ENCODE measurements around the gene EIF1AX.
"Not testable (repeated sequence)": the region's sequence is repeated elsewhere in the genome, so short reads cannot be mapped to it uniquely, and the experiment has no call there.

The EIF1AX gene

GRCh38 chrX:20173313-20173712 is 31.7 kb upstream of the EIF1AX start:
- no peak for DNase-seq
- Histone ChIP-seq H3K36me3 (peaks cover 2% of the 10 kb centered on the region), H3K4me3 (ENCODE audit: low read depth, low read length) (no peak overlapping the region), H3K27me3 (no peaks in the 10 kb centered on the region), H3K4me1 (no peaks in the 10 kb centered on the region), H3K9me3 (no peaks in the 10 kb centered on the region)
- TF ChIP-seq, protein P1, sequence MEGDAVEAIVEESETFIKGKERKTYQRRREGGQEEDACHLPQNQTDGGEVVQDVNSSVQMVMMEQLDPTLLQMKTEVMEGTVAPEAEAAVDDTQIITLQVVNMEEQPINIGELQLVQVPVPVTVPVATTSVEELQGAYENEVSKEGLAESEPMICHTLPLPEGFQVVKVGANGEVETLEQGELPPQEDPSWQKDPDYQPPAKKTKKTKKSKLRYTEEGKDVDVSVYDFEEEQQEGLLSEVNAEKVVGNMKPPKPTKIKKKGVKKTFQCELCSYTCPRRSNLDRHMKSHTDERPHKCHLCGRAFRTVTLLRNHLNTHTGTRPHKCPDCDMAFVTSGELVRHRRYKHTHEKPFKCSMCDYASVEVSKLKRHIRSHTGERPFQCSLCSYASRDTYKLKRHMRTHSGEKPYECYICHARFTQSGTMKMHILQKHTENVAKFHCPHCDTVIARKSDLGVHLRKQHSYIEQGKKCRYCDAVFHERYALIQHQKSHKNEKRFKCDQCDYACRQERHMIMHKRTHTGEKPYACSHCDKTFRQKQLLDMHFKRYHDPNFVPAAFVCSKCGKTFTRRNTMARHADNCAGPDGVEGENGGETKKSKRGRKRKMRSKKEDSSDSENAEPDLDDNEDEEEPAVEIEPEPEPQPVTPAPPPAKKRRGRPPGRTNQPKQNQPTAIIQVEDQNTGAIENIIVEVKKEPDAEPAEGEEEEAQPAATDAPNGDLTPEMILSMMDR (IDR thresholded peaks at IDR 0.05; ENCODE audit: low read depth, low read length): no peak

GRCh38 chrX:20171887-20172286 is 30.2 kb upstream of the EIF1AX start:
- Histone ChIP-seq H3K9me3 (no peaks in the 10 kb centered on the region), H3K27me3 (no peaks in the 10 kb centered on the region), H3K36me3 (peaks cover 2% of the 10 kb centered on the region), H3K4me3 (ENCODE audit: low read depth, low read length) (no peak overlapping the region), H3K4me1 (no peaks in the 10 kb centered on the region)
- TF ChIP-seq, protein P1 (IDR thresholded peaks at IDR 0.05; ENCODE audit: low read depth, low read length): no peak
- DNase-seq: no peak

DNA sequence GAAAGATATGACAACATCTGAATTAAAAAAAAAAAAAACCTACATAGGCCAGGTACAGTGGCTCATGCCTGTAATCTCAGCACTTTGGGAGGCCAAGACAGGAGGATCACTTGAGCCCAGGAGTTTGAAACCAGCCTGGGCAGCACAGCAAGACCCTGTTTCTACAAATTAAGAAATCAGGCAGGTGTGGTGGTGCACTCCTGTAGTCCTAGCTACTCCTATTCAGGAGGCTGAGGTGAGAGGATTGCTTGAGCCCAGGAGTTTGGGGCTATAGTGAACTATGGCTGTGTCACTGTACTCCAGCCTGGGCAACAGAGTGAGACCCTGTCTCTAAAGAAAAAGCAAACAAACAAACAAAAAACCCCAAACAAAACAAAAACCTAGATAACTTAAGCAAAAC is 20.9 kb upstream of the EIF1AX start:
- not testable (repeated sequence) for H3K4me3 ChIP-seq (ENCODE audit: low read depth, low read length); H3K9me3 ChIP-seq; H3K27me3 ChIP-seq; H3K36me3 ChIP-seq; H3K4me1 ChIP-seq; DNase-seq

DNA sequence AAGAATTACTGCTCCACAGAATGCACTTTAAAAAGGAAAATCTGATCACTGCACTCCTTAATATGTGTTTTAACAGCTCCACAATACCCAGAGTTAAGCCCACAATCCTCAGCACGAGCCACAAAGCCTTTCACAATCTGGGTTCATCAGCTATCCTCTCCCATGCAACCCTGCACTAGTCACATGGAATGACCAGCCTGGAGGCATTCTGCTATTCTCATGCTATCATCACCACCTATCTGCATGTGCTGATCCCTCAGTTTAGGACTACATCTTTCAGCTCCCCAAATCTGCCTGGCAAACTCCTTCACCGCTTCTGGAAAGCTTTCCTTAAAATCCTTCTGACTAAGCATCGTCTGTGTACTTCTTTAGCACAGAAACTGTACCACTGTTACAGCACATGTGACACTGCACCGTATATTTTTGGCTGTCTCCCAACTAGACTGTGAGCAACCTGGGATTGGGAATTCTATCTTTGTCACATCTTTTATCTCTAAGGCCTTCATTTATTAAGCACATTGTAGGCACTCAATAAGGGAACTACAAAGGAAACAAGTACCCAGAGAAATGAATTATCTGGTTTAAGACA is 18.3 kb upstream of the EIF1AX start:
- H3K36me3 ChIP-seq: 0 out of 2 replicates have a peak, but pooled peaks cover 2% of the 10 kb centered on the region
- no peaks in the 10 kb centered on the region for H3K27me3 ChIP-seq
- H3K4me1 ChIP-seq: no peaks in the 10 kb centered on the region
- no peak for DNase-seq
- TF ChIP-seq, protein P1 (IDR thresholded peaks at IDR 0.05; ENCODE audit: low read depth, low read length): no peak
- no peak overlapping the region for H3K4me3 ChIP-seq (ENCODE audit: low read depth, low read length)
- no peaks in the 10 kb centered on the region for H3K9me3 ChIP-seq

DNA sequence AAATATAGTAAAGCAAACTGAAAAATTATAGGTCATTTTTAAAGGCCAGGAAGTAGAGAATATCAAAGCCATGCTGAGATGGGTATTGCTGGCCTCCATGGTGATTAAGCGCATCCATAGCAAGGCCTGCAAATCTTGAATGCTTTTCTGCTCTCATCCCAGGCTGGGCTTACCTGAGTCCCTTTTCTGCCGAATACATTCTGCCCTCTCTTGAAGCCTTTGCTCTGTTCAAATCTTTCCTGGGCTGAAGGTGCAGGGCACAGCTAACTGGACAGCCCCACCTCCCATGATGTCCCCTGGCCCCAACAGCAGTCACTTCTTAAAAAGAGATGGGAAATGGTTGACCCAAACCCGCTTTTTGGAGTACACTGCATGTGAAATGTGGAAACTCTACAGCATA is 10.1 kb upstream of the EIF1AX start:
- no peaks in the 10 kb centered on the region for H3K4me1 ChIP-seq
- H3K27me3 ChIP-seq: no peaks in the 10 kb centered on the region
- H3K4me3 ChIP-seq (ENCODE audit: low read depth, low read length): no peak overlapping the region
- TF ChIP-seq, protein P1 (IDR thresholded peaks at IDR 0.05; ENCODE audit: low read depth, low read length): no peak
- H3K9me3 ChIP-seq: no peaks in the 10 kb centered on the region
- DNase-seq: no peak
- no peaks in the 10 kb centered on the region for H3K36me3 ChIP-seq

GRCh38 chrX:20149326-20149725 is 7.7 kb upstream of the EIF1AX start:
- H3K36me3 ChIP-seq: no peaks in the 10 kb centered on the region
- H3K27me3 ChIP-seq: no peaks in the 10 kb centered on the region

More at GRCh38 chrX:20149326-20149725, 7.7 kb upstream of the EIF1AX start:
- TF ChIP-seq, protein P1 (IDR thresholded peaks at IDR 0.05; ENCODE audit: low read depth, low read length): no peak
- no peaks in the 10 kb centered on the region for H3K9me3 ChIP-seq
- H3K4me3 ChIP-seq (ENCODE audit: low read depth, low read length): no peak overlapping the region
- H3K4me1 ChIP-seq: no peaks in the 10 kb centered on the region
- DNase-seq: no peak
